OCI-LY1 (cell line): ENCODE data around the gene SPAST.

Source experiments
- H2AFZ ChIP-seq: fragments of 200-600 bp; sonication (generic), shearing (Covaris generic); 2 replicates; pipeline ENCODE4 v1.6.0; 2014; ENCODE audit warnings: antibody characterized with exemption, mild to moderate bottlenecking, low read length
- H3F3A ChIP-seq: fragments of 200-600 bp; sonication (generic), shearing (Covaris generic); 2 replicates; pipeline ENCODE4 v1.6.0; 2014; ENCODE audit warnings: mild to moderate bottlenecking, antibody characterized with exemption, low read length, moderate library complexity; ENCODE audit not compliant: insufficient read depth
- H3K27ac ChIP-seq: fragments of 200-600 bp; sonication (generic); 2 replicates; pipeline ENCODE4 v1.5.1; 2014; ENCODE audit warnings: low read length, mixed run types, mild to moderate bottlenecking, low read depth; ENCODE audit not compliant: poor library complexity, severe bottlenecking
- H3K27me3 ChIP-seq: fragments of 200-600 bp; sonication (generic); 2 replicates; pipeline ENCODE4 v1.6.0; 2014; ENCODE audit warnings: antibody characterized with exemption, mild to moderate bottlenecking, low read length, moderate library complexity; ENCODE audit not compliant: insufficient read depth
- H3K36me3 ChIP-seq: fragments of 200-600 bp; sonication (generic); 2 replicates; pipeline ENCODE4 v1.6.1; 2014; ENCODE audit warnings: mild to moderate bottlenecking, antibody characterized with exemption, low read length, moderate library complexity, mixed read lengths; ENCODE audit not compliant: insufficient read depth
- H3K4me1 ChIP-seq: fragments of 200-600 bp; sonication (generic); 2 replicates; pipeline ENCODE4 v1.5.1; 2014; ENCODE audit warnings: mild to moderate bottlenecking, low read length, moderate library complexity; ENCODE audit not compliant: insufficient read depth, severe bottlenecking
- H3K4me2 ChIP-seq: fragments of 200-600 bp; sonication (generic), shearing (Covaris generic); 2 replicates; pipeline ENCODE4 v1.6.1; 2014; ENCODE audit warnings: low read length
- H3K4me3 ChIP-seq: fragments of 200-600 bp; sonication (generic); 2 replicates; pipeline ENCODE4 v1.5.1; 2014; ENCODE audit warnings: low read length, low read depth, mild to moderate bottlenecking, mixed read lengths; ENCODE audit not compliant: poor library complexity, severe bottlenecking
- H3K79me2 ChIP-seq: fragments of 200-600 bp; shearing (Covaris generic); 2 replicates; pipeline ENCODE4 v1.6.1; 2016; ENCODE audit warnings: mixed run types, low read length, mixed read lengths; ENCODE audit not compliant: insufficient read depth
- H3K9ac ChIP-seq: fragments of 200-600 bp; sonication (generic), shearing (Covaris generic); 2 replicates; pipeline ENCODE4 v1.6.1; 2014; ENCODE audit warnings: mild to moderate bottlenecking, low read length, mixed read lengths
- H3K9me2 ChIP-seq: fragments of 200-600 bp; sonication (generic), shearing (Covaris generic); 2 replicates; pipeline ENCODE4 v1.6.1; 2014; ENCODE audit warnings: low read depth, mild to moderate bottlenecking, low read length, mixed read lengths
- H3K9me3 ChIP-seq: fragments of 200-600 bp; shearing (Covaris generic); 2 replicates; pipeline ENCODE4 v1.6.1; 2014; ENCODE audit warnings: low read length, mixed read lengths
- H4K20me1 ChIP-seq: fragments of 200-600 bp; sonication (generic), shearing (Covaris generic); 2 replicates; pipeline ENCODE4 v1.6.0; 2016; ENCODE audit warnings: mild to moderate bottlenecking, low read length; ENCODE audit not compliant: insufficient read depth
- EZH2 ChIP-seq: fragments of 200-600 bp; sonication (generic), shearing (Covaris generic); IDR thresholded peaks from 2 replicates; pipeline ENCODE4 v1.8.0; 2017; ENCODE audit warnings: borderline replicate concordance, mixed run types, mild to moderate bottlenecking, antibody characterized with exemption, low read length, moderate library complexity, mixed read lengths
- TF ChIP-seq, protein P1 (sequence below): fragments of 200-600 bp; sonication (generic), shearing (Covaris generic); IDR thresholded peaks from 2 replicates; pipeline ENCODE4 v1.5.1; 2017; ENCODE audit warnings: mild to moderate bottlenecking, antibody characterized with exemption, low read length, moderate library complexity, mixed read lengths

SPAST gene

DNA sequence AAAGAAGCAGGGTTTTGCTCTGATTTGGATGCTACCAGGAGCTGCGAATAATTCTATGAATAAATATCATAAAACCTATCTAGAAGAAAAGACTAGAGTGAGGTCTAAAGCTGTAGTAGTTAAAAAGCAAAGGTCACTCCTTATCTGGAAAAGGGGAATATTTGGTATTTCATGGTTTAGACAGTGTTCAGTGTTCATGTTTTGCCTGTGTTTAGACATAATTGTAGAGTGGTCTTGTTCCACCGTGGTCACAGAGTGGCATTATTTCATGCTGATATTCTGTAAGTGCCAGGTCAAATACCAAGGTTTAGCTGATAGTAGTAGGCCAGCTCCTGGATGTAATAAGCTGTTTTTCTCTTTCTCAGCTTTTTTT is 10.8 kb downstream of the SPAST start:
- no peak overlapping the region for H3K4me2 ChIP-seq
- H3K4me3 ChIP-seq: no peak overlapping the region
- H3K27ac ChIP-seq: no peak overlapping the region
- TF ChIP-seq, protein P1, sequence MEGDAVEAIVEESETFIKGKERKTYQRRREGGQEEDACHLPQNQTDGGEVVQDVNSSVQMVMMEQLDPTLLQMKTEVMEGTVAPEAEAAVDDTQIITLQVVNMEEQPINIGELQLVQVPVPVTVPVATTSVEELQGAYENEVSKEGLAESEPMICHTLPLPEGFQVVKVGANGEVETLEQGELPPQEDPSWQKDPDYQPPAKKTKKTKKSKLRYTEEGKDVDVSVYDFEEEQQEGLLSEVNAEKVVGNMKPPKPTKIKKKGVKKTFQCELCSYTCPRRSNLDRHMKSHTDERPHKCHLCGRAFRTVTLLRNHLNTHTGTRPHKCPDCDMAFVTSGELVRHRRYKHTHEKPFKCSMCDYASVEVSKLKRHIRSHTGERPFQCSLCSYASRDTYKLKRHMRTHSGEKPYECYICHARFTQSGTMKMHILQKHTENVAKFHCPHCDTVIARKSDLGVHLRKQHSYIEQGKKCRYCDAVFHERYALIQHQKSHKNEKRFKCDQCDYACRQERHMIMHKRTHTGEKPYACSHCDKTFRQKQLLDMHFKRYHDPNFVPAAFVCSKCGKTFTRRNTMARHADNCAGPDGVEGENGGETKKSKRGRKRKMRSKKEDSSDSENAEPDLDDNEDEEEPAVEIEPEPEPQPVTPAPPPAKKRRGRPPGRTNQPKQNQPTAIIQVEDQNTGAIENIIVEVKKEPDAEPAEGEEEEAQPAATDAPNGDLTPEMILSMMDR: no peak
- TF ChIP-seq EZH2: no peak
- no peaks in the 10 kb centered on the region for H4K20me1 ChIP-seq
- no peak overlapping the region for H2AFZ ChIP-seq
- peaks cover 23% of the 10 kb centered on the region for H3K36me3 ChIP-seq
- H3K9me2 ChIP-seq: no peaks in the 10 kb centered on the region
- H3F3A ChIP-seq: 0 out of 2 replicates have a peak, but pooled peaks cover 4% of the 10 kb centered on the region
- H3K27me3 ChIP-seq: no peaks in the 10 kb centered on the region
- peaks cover 40% of the 10 kb centered on the region for H3K79me2 ChIP-seq
- no peaks in the 10 kb centered on the region for H3K9me3 ChIP-seq
- H3K9ac ChIP-seq: no peak overlapping the region
- H3K4me1 ChIP-seq: no peaks in the 10 kb centered on the region

DNA sequence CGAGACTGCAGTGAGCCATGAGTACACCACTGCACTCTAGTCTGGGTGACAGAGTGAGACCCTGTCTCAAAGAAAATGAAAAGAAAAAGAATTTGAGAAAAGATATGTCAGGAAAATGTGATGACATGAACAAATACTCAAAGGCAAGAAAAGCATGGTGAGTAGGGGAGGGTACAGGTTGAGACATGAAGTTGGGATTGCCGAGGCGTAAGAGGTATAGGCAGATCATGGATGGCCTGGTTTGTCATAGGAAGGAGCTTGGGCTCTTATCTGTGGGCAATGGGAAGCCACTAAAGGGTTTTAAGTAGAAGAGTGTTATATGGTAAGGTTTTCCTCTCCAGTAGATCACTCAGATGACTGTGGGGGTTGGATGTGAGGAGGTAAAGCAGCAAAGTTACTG is 32.3 kb downstream of the SPAST start:
- no peaks in the 10 kb centered on the region for H3F3A ChIP-seq
- H3K9me3 ChIP-seq: no peaks in the 10 kb centered on the region
- H3K79me2 ChIP-seq: no peaks in the 10 kb centered on the region
- H3K4me3 ChIP-seq: no peak overlapping the region
- H3K9me2 ChIP-seq: no peaks in the 10 kb centered on the region
- peaks cover 14% of the 10 kb centered on the region for H3K36me3 ChIP-seq
- no peak overlapping the region for H2AFZ ChIP-seq
- TF ChIP-seq, protein P1: no peak
- TF ChIP-seq EZH2: no peak
- no peak overlapping the region for H3K27ac ChIP-seq
- no peaks in the 10 kb centered on the region for H3K27me3 ChIP-seq
- H4K20me1 ChIP-seq: no peaks in the 10 kb centered on the region
- no peak overlapping the region for H3K9ac ChIP-seq
- no peak overlapping the region for H3K4me2 ChIP-seq
- H3K4me1 ChIP-seq: no peaks in the 10 kb centered on the region

DNA sequence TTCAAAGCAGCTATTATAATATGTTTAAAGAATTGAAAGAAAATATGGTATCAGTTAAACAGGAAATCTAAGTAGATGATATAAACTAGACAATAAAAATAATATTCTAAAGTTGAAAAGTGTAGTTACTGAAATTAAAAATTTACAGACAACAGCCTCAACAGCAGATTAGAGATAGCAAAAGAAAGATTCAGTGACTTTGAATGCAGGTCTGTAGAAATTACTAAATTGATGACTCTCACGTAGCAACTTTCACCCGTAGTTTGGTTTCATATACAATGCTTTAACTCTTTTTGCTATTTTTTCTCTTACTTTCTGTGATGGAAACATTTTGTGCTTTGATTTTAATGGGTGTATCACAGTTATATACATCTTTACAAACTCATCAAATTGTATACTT is 44.8 kb downstream of the SPAST start:
- no peak overlapping the region for H3K27ac ChIP-seq
- no peak overlapping the region for H3K4me2 ChIP-seq
- no peak for TF ChIP-seq EZH2
- TF ChIP-seq, protein P1: no peak
- H3K27me3 ChIP-seq: no peaks in the 10 kb centered on the region
- peaks cover 36% of the 10 kb centered on the region for H3K36me3 ChIP-seq
- H3K9me3 ChIP-seq: 0 out of 2 replicates have a peak, but pooled peaks cover 2% of the 10 kb centered on the region
- H3K4me1 ChIP-seq: no peaks in the 10 kb centered on the region
- H3K4me3 ChIP-seq: no peak overlapping the region
- no peaks in the 10 kb centered on the region for H4K20me1 ChIP-seq
- no peaks in the 10 kb centered on the region for H3F3A ChIP-seq
- no peaks in the 10 kb centered on the region for H3K79me2 ChIP-seq
- no peaks in the 10 kb centered on the region; the same call in 1 of the 2 replicates for H3K9me2 ChIP-seq
- no peak overlapping the region for H2AFZ ChIP-seq
- no peak overlapping the region for H3K9ac ChIP-seq
